ENCODE results near the gene C1orf115.
"Not testable (repeated sequence)": the region's sequence is repeated elsewhere in the genome, so short reads cannot be mapped to it uniquely, and the experiment has no call there.

DNA sequence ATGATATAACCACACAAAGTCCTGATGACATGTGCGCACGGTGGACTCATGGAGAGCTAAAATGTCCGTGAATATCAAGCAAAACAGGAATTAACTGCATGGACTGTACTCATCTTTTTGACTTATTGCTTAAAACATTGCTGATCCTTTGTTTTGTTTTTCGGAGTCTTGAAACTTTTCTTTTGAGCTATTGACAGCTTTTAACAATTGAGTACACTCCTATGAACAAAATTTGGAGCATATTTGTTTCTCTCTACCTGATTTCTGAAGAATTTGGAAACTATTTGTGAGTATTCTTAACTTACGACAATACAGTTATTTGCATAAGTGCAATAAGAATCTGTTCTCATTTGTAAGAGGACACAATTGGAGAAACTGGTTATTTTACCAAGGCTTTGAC, 25.8 kb downstream of the C1orf115 start:
- not testable (repeated sequence) for TF ChIP-seq CTCF (IDR thresholded peaks at IDR 0.05; ENCODE audit: low read length); EZH2 (optimal IDR thresholded peaks at IDR 0.05; ENCODE audit: low read depth, low read length); EZH2phosphoT487 (IDR thresholded peaks at IDR 0.05; ENCODE audit: low read length)
